H1 (cell line): Measurements from ENCODE around the gene TCAP.

ENCODE experiments used
- CBX5 ChIP-seq: fragments of 300-800, 300-1000 bp; sonication (generic); IDR thresholded peaks from 2 replicates; pipeline ENCODE4 v1.7.1; 2016; ENCODE audit warnings: antibody characterized with exemption, low read length, low read depth
- CHD1 ChIP-seq: IDR thresholded peaks from 2 replicates; pipeline ENCODE4 v1.6.1; 2012; ENCODE audit warnings: low read depth, low read length, improper control_type of control experiment
- EZH2 ChIP-seq: fragments of 200-600 bp; sonication (generic); IDR thresholded peaks from 2 replicates; pipeline ENCODE4 v1.7.1; 2012; ENCODE audit warnings: low read depth, mild to moderate bottlenecking, moderate library complexity, low read length, inconsistent platforms; ENCODE audit not compliant: severe bottlenecking
- KDM1A ChIP-seq: fragments of 200-600, 300-600 bp; sonication (generic); IDR thresholded peaks from 2 replicates; pipeline ENCODE4 v1.7.1; 2016; ENCODE audit warnings: mild to moderate bottlenecking, low read length, borderline replicate concordance
- MAX ChIP-seq: IDR thresholded peaks from 2 replicates; pipeline ENCODE4 v1.6.1; 2012; ENCODE audit warnings: inconsistent platforms
- POLR2A ChIP-seq, 2 experiments: IDR thresholded peaks; 1 replicate in 1 of 2; 2 replicates in 1 of 2; pipeline ENCODE4 v1.6.1; 2011; ENCODE audit warnings: low read depth in 2 of 2, low read length in 2 of 2, mild to moderate bottlenecking in 2 of 2; ENCODE audit errors: control extremely low read depth in 1 of 2
- SP2 ChIP-seq: IDR thresholded peaks from 2 replicates; pipeline ENCODE4 v1.6.1; 2012; ENCODE audit warnings: mild to moderate bottlenecking, low read length, inconsistent platforms
- TF ChIP-seq, protein P1 (sequence below), 3 experiments: IDR thresholded peaks; 1 replicate in 2 of 3; 2 replicates in 1 of 3; pipeline versions ENCODE4 v1.5.1 to v1.6.1; 2011; ENCODE audit warnings: low read length in 3 of 3, mild to moderate bottlenecking in 3 of 3, inconsistent platforms in 2 of 3, low read depth in 1 of 3, moderate library complexity in 1 of 3; ENCODE audit not compliant: insufficient read depth in 1 of 3; ENCODE audit errors: control extremely low read depth in 1 of 3
- TF ChIP-seq, protein P2 (sequence below): IDR thresholded peaks from 2 replicates; pipeline ENCODE4 v1.6.1; 2011; ENCODE audit warnings: low read depth, mild to moderate bottlenecking, low read length; ENCODE audit not compliant: insufficient read depth

GRCh38 chr17:39636927-39637736 lies 28.0 kb upstream of the TCAP start, which contains the start of gene STARD3:
- TF ChIP-seq EZH2 (no peak), POLR2A (IDR thresholded peaks at IDR 0.05; ENCODE audit: control extremely low read depth in 1 of 2, low read depth in 2 of 2, low read length in 2 of 2) (peak in 1 of 2 experiments; percentile 61; a peak in 2 of 3 replicates), KDM1A (no peak), MAX (peak; percentile 77), CBX5 (no peak), SP2 (no peak), CHD1 (no peak)
- TF ChIP-seq, protein P1, sequence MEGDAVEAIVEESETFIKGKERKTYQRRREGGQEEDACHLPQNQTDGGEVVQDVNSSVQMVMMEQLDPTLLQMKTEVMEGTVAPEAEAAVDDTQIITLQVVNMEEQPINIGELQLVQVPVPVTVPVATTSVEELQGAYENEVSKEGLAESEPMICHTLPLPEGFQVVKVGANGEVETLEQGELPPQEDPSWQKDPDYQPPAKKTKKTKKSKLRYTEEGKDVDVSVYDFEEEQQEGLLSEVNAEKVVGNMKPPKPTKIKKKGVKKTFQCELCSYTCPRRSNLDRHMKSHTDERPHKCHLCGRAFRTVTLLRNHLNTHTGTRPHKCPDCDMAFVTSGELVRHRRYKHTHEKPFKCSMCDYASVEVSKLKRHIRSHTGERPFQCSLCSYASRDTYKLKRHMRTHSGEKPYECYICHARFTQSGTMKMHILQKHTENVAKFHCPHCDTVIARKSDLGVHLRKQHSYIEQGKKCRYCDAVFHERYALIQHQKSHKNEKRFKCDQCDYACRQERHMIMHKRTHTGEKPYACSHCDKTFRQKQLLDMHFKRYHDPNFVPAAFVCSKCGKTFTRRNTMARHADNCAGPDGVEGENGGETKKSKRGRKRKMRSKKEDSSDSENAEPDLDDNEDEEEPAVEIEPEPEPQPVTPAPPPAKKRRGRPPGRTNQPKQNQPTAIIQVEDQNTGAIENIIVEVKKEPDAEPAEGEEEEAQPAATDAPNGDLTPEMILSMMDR (IDR thresholded peaks at IDR 0.05; ENCODE audit: control extremely low read depth in 1 of 3, insufficient read depth in 1 of 3, low read depth in 1 of 3, low read length in 3 of 3), result peak in 2 of 3 experiments; percentile 18 to 32; a peak in 3 of 4 replicates
- TF ChIP-seq, protein P2, sequence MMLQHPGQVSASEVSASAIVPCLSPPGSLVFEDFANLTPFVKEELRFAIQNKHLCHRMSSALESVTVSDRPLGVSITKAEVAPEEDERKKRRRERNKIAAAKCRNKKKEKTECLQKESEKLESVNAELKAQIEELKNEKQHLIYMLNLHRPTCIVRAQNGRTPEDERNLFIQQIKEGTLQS, result no peak
